Endodermal cell (in vitro differentiated cells): ENCODE results near the gene GPC6. TPM values are rescaled to one million over a fixed set of nuclear protein-coding genes. Genes with fewer than 3 reads are reported as not detected.
A peak's percentile ranks its signal among the peaks of the same experiment; 100 is the strongest.

Experiments
- DNase-seq: peaks from one replicate; pipeline ENCODE4 v3.0.0-alpha.2; 2017
- H3K27ac ChIP-seq: 2 replicates; pipeline ENCODE4 v1.5.1; 2013; ENCODE audit warnings: mild to moderate bottlenecking, low read depth, low read length, moderate library complexity
- H3K27me3 ChIP-seq: 2 replicates; pipeline ENCODE4 v1.6.1; 2013; ENCODE audit warnings: mild to moderate bottlenecking, low read length, moderate library complexity; ENCODE audit not compliant: insufficient read depth, control insufficient read depth, poor library complexity, severe bottlenecking
- H3K36me3 ChIP-seq: 2 replicates; pipeline ENCODE4 v1.7.0; 2013; ENCODE audit warnings: mild to moderate bottlenecking, low read length, moderate library complexity; ENCODE audit not compliant: control insufficient read depth, insufficient read depth
- H3K4me1 ChIP-seq: one replicate; pipeline ENCODE4 v1.7.0; 2013; ENCODE audit warnings: low read length; ENCODE audit not compliant: control insufficient read depth, insufficient read depth
- H3K4me3 ChIP-seq: 2 replicates; pipeline ENCODE4 v1.5.1; 2013; ENCODE audit warnings: mild to moderate bottlenecking, low read length, moderate library complexity
- H3K9ac ChIP-seq: 2 replicates; pipeline ENCODE4 v1.6.1; 2013; ENCODE audit warnings: mild to moderate bottlenecking, low read length, moderate library complexity; ENCODE audit not compliant: poor library complexity, severe bottlenecking; ENCODE audit errors: extremely low read depth
- H3K9me3 ChIP-seq: 2 replicates; pipeline ENCODE4 v1.6.1; 2013; ENCODE audit warnings: mild to moderate bottlenecking, low read length, moderate library complexity; ENCODE audit not compliant: control insufficient read depth
- H3K27ac Mint-ChIP-seq: 2 replicates; pipeline ENCODE4 v1.8.0; 2020; ENCODE audit warnings: mixed read lengths
- H3K27me3 Mint-ChIP-seq: 2 replicates; pipeline ENCODE4 v1.8.0; 2021; ENCODE audit warnings: mild to moderate bottlenecking, mixed read lengths; ENCODE audit not compliant: insufficient read depth
- H3K36me3 Mint-ChIP-seq: 2 replicates; pipeline ENCODE4 v1.8.0; 2020; ENCODE audit warnings: low read depth, mixed read lengths
- H3K4me1 Mint-ChIP-seq: 2 replicates; pipeline ENCODE4 v1.8.0; 2020; ENCODE audit warnings: mixed read lengths
- H3K4me3 Mint-ChIP-seq: 2 replicates; pipeline ENCODE4 v1.8.0; 2020; ENCODE audit warnings: mild to moderate bottlenecking, moderate library complexity, mixed read lengths
- H3K9me3 Mint-ChIP-seq: 2 replicates; pipeline ENCODE4 v1.8.0; 2020; ENCODE audit warnings: mild to moderate bottlenecking, mixed read lengths
- CTCF ChIP-seq: fragments of 200-600 bp; sonication (generic); conservative IDR thresholded peaks from 2 replicates; pipeline ENCODE4 v1.5.0; 2021; ENCODE audit warnings: antibody characterized with exemption, mild to moderate bottlenecking
- WGBS, 2 experiments: methylation state at CpG; one replicate each; pipeline versions ENCODE4 v1.1.5 to v1.1.7; 2013; ENCODE audit warnings: missing lambda C conversion rate in 2 of 2, mixed read lengths in 1 of 2; ENCODE audit not compliant: insufficient coverage in 1 of 2, insufficient read length in 1 of 2; 5-methylcytosine and 5-hydroxymethylcytosine counted together
- total RNA-seq, 2 donors: library from RNA; stranded (reverse); fragmentation: NEBNext Ultra II Directional in 1 of 2; extraction: Animal tissue kit (Norgen Biotek cat#: 25700) in 1 of 2; gene quantifications; 2 replicates in 1 of 2; 3 replicates in 1 of 2; pipeline ENCODE4 v1.2.1, GENCODE V29; 2021

The GPC6 gene
- total RNA-seq, 2 donors from 2014 or later: 69.6 to 80.4 TPM

- Histone ChIP-seq H3K4me3 (no peak overlapping the region), H3K27me3 (no peaks in the 10 kb centered on the region), H3K9me3 (no peaks in the 10 kb centered on the region), H3K36me3 (no peaks in the 10 kb centered on the region), H3K4me1 (peaks cover 5% of the 10 kb centered on the region), H3K9ac (no peak overlapping the region), H3K27ac (peak overlapping the region; percentile 85)
- peaks cover 30% of the 10 kb centered on the region for H3K4me1 Mint-ChIP-seq
- no peaks in the 10 kb centered on the region for H3K27me3 Mint-ChIP-seq
- no peak for DNase-seq
- H3K4me3 Mint-ChIP-seq: no peak overlapping the region
- TF ChIP-seq CTCF: no peak
- no peaks in the 10 kb centered on the region for H3K36me3 Mint-ChIP-seq
- no peak overlapping the region for H3K27ac Mint-ChIP-seq
- 63 to 90% methylated on average over 2 to 3 of the region's 3 CpGs for WGBS, 2 experiments
- no peaks in the 10 kb centered on the region for H3K9me3 Mint-ChIP-seq
Observed at GRCh38 chr13:94217370-94217769, 990.8 kb downstream of the GPC6 start.

GRCh38 chr13:94218537-94218936 is 991.9 kb downstream of the GPC6 start:
- H3K9me3 ChIP-seq: no peaks in the 10 kb centered on the region
- WGBS, 2 experiments: 63 to 86% methylated on average over 1 to 2 of the region's 2 CpGs
- Mint-ChIP-seq H3K4me3 (no peak overlapping the region), H3K27me3 (no peaks in the 10 kb centered on the region), H3K4me1 (peaks cover 30% of the 10 kb centered on the region), H3K9me3 (no peaks in the 10 kb centered on the region), H3K27ac (no peak overlapping the region), H3K36me3 (no peaks in the 10 kb centered on the region)
- no peak for TF ChIP-seq CTCF
- no peak overlapping the region for H3K9ac ChIP-seq
- H3K4me1 ChIP-seq: peaks cover 5% of the 10 kb centered on the region
- H3K27me3 ChIP-seq: no peaks in the 10 kb centered on the region
- no peak overlapping the region for H3K4me3 ChIP-seq
- DNase-seq: no peak
- H3K27ac ChIP-seq: no peak overlapping the region
- H3K36me3 ChIP-seq: no peaks in the 10 kb centered on the region

GRCh38 chr13:94218951-94219350 is 992.3 kb downstream of the GPC6 start:
- no peak overlapping the region for H3K4me3 ChIP-seq
- Mint-ChIP-seq H3K36me3 (no peaks in the 10 kb centered on the region), H3K27me3 (no peaks in the 10 kb centered on the region), H3K9me3 (no peaks in the 10 kb centered on the region), H3K27ac (no peak overlapping the region), H3K4me3 (no peak overlapping the region), H3K4me1 (peaks cover 30% of the 10 kb centered on the region)
- H3K36me3 ChIP-seq: no peaks in the 10 kb centered on the region
- H3K9me3 ChIP-seq: no peaks in the 10 kb centered on the region
- TF ChIP-seq CTCF: no peak
- H3K9ac ChIP-seq: no peak overlapping the region
- H3K4me1 ChIP-seq: peaks cover 5% of the 10 kb centered on the region
- no peak for DNase-seq
- no peak overlapping the region for H3K27ac ChIP-seq
- 81% methylated on average over 3 of the region's 3 CpGs; no CpG with 5 or more reads in 1 of the 2 experiments for WGBS, 2 experiments
- H3K27me3 ChIP-seq: no peaks in the 10 kb centered on the region
